Stimulated activated CD8-positive, alpha-beta memory T cell treated with anti-CD3 and anti-CD28 coated beads, Interleukin-4, amount 100 ng/mL, for 4 hours (primary cell): ENCODE measurements around the gene ITPR3.

ENCODE experiments used
- DNase-seq, 2 donors: peaks; one replicate each; pipeline ENCODE4 v3.0.0-alpha.2; 2020; ENCODE audit warnings: low read depth in 2 of 2, low spot score in 1 of 2

Gene ITPR3

GRCh38 chr6:33683576-33684427 lies 62.7 kb downstream of the ITPR3 start:
- no peak for DNase-seq

GRCh38 chr6:33684428-33684896 lies 63.3 kb downstream of the ITPR3 start:
- DNase-seq: no peak

- DNase-seq: no peak
These were observed 63.9 kb downstream of the ITPR3 start for GRCh38 chr6:33684983-33685382.

- DNase-seq: no peak
These were observed 64.5 kb downstream of the ITPR3 start for GRCh38 chr6:33685411-33686224.

- no peak for DNase-seq
These were observed 65.3 kb downstream of the ITPR3 start for GRCh38 chr6:33686225-33686924.

GRCh38 chr6:33686981-33687975 lies 66.2 kb downstream of the ITPR3 start:
- no peak for DNase-seq

GRCh38 chr6:33688006-33688405 lies 66.9 kb downstream of the ITPR3 start:
- no peak for DNase-seq

- no peak for DNase-seq
These were observed 67.5 kb downstream of the ITPR3 start for GRCh38 chr6:33688451-33689147.

- no peak for DNase-seq
These were observed 68.0 kb downstream of the ITPR3 start for GRCh38 chr6:33689148-33689494.

- DNase-seq: no peak
These were observed 68.8 kb downstream of the ITPR3 start for GRCh38 chr6:33689879-33690278.

- DNase-seq: no peak
These were observed 69.6 kb downstream of the ITPR3 start for GRCh38 chr6:33690766-33691165.

- no peak for DNase-seq
These were observed 70.4 kb downstream of the ITPR3 start for GRCh38 chr6:33691456-33692077.

- DNase-seq: no peak
These were observed 71.1 kb downstream of the ITPR3 start for GRCh38 chr6:33692078-33692759.

- DNase-seq: peak; percentile 18 to 31
These were observed 71.6 kb downstream of the ITPR3 start for GRCh38 chr6:33692760-33693158.

GRCh38 chr6:33693186-33694105 lies 72.3 kb downstream of the ITPR3 start:
- no peak for DNase-seq

- peak; percentile 34 to 55 for DNase-seq
These were observed 73.3 kb downstream of the ITPR3 start for GRCh38 chr6:33694401-33694931.

GRCh38 chr6:33694977-33695376 lies 73.9 kb downstream of the ITPR3 start:
- DNase-seq: no peak
